GM21737 (cell line): Measurements from ENCODE around the gene AXIN2.
"Not testable (repeated sequence)": the region's sequence is repeated elsewhere in the genome, so short reads cannot be mapped to it uniquely, and the experiment has no call there.

Source experiments
- ATAC-seq: cut with Tn5 transposase; IDR thresholded peaks from one replicate; pipeline ENCODE4 v1.9.1; 2021; ENCODE audit warnings: mild to moderate bottlenecking, moderate library complexity; ENCODE audit not compliant: unreplicated experiment

Gene AXIN2

DNA sequence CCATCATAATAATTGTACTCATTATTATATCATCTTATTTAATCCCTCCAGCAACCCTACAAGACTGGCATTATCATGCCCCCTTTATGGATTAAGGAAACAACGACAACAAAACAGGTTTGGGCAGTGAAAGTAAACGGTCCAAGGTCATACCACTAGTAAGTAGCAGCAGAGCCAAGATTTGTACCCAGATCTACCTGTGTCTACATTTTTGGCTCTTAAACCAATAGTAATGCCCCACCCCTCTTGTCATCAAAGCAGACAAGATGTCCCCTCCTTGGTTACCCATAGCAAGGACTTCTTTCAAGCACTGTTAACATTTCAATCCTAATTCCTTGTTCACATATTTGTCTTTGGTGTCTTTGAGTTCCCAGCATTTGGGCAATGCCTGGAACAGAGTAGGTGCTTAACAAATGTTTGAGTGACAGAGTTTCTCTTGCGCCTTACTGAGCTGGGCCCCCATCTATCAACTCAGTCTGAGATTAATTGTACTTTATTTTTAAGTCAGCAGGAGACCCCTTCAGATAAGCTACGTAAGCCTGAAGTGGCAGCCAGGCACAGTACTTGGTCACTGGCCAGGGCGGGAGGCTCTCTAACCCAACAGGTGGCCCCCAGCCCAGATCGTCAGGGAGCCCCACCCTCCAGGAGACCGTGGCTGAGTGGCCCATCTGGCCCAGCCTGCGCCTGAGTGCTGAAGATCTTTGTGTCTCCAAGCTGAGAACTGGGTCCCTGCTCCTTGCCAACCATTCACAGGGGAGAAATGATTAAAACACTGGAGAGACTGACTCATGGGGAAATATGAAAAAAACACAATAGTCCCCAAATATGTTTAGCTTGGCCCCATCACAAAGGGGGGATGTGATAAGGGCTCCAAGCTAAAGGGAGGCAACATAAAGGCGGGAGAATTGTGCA lies 75.8 kb downstream of the AXIN2 start:
- no peak for ATAC-seq

DNA sequence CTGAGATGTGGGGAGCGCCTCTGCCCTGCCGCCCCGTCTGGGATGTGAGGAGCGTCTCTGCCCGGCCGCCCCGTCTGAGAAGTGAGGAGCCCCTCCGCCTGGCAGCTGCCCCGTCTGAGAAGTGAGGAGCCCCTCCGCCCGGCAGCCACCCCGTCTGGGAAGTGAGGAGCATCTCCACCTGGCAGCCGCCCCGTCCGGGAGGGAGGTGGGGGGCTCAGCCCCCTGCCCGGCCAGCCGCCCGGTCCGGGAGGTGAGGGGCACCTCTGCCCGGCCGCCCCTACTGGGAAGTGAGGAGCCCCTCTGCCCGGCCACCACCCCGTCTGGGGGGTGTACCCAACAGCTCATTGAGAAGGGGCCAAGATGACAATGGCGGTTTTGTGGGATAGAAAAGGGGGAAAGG lies 77.0 kb downstream of the AXIN2 start:
- ATAC-seq: not testable (repeated sequence)

DNA sequence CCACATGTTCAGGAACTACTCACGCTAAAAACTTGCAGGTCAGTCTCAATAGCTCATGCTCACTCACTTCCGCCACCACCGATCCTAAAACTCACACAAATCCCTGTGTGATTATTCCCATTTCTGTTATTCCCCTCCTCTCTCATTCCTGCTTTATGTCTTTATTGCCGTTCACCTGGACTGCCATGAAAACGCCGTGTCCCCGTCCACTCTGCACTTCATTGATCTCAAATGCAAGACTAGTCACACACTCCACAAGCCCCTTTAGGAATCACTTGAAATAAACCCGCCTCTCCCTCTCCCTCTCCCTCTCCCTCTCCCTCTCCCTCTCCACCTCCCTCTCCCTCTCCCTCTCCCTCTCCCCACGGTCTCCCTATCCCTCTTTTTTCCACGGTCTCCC lies 78.0 kb downstream of the AXIN2 start:
- ATAC-seq: no peak

DNA sequence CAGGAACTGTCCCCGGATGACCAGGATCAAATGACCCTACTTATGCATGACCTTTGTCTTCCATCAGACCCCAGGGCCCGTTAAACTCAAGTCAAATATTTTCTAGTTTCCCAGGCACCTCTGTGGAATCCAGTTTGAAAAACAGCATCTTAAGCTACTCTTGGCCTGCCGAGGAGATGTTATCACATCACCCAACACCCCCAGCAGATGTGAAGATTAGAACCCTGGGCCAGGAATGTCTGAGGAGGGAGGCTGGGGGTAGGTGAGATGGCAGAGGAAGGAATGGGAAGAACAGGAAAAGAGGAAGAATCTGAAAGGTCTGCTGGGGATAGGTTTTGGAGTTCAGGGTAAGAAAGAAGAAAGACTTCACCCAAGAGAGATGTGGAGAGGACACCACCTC lies 79.2 kb downstream of the AXIN2 start:
- no peak for ATAC-seq

DNA sequence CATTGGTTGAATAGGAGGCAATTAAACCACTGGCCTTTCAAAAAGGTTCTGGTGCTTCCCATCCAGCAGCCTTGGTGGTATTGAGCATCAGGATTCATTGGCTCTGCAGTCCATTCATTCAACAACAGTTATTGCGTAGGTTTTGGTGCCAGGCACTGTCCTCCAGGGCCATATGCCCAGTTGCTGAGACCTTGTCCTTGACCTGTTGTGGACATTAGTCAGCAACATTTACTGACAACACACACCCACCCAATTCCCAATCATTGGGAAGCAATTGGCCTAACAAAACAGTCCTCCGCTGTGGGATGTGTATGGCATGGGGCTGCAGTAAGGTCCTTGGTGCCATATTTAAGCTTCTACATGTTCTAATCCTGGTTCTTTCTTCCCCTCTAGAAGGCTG lies 82.2 kb downstream of the AXIN2 start:
- ATAC-seq: no peak
